ENCODE results near the gene RASA4B.
"Not testable (repeated sequence)": the region's sequence is repeated elsewhere in the genome, so short reads cannot be mapped to it uniquely, and the experiment has no call there.

RASA4B gene

DNA sequence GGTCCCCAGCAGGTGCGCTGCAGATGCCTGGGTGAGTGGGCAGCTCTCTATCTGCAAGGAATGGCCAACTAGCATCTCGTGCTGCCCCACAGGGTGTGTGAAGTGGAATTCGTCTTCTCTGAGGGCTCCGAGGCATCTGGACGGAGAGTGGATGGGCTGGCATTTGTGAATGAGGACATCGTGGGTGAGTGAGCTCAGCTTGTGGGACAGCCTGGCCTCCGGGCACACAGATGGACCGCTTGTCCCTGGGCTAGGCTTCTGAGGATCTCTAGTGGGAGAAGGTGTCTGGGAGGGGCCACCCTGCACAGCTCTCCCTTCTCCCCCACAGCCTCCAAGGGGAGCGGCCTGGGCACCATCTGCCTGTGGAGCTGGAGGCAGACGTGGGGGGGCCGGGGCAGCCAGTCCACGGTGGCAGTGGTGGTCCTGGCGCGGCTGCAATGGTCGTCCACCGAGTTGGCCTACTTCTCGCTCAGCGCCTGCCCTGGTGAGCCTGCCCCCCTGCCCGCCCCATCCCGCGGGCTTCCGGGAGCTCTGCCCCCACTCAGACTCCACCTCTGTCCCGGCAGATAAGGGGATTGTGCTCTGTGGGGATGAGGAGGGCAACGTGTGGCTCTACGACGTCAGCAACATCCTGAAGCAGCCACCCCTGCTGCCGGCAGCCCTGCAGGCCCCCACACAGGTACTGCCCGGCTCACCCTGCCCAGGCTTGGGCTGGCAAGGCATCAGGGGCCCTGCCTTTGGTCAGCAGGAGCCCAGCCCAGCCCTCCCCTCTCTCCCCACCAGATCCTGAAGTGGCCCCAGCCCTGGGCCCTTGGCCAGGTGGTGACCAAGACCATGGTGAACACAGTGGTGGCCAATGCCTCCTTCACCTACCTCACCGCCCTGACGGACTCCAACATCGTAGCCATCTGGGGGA, 45.2 kb downstream of the RASA4B start:
- no peak for DNase-seq

DNA sequence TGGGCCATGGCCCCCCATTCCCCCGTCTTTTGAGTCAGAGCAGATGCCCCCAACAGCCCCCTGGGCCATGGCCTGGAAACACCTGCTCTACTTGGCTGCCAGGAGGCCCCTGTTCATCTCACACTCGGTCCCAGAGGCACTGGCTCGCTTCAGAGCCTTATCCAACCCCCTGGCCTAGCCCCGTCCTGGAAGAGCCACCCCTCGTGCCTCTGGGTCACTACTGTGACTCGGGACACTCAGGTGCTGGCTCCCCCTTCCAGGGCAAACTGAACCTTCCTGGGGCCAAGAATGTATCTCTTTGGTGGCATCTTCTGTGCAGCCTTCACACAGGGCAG, 45.8 kb downstream of the RASA4B start:
- DNase-seq = no peak

DNA sequence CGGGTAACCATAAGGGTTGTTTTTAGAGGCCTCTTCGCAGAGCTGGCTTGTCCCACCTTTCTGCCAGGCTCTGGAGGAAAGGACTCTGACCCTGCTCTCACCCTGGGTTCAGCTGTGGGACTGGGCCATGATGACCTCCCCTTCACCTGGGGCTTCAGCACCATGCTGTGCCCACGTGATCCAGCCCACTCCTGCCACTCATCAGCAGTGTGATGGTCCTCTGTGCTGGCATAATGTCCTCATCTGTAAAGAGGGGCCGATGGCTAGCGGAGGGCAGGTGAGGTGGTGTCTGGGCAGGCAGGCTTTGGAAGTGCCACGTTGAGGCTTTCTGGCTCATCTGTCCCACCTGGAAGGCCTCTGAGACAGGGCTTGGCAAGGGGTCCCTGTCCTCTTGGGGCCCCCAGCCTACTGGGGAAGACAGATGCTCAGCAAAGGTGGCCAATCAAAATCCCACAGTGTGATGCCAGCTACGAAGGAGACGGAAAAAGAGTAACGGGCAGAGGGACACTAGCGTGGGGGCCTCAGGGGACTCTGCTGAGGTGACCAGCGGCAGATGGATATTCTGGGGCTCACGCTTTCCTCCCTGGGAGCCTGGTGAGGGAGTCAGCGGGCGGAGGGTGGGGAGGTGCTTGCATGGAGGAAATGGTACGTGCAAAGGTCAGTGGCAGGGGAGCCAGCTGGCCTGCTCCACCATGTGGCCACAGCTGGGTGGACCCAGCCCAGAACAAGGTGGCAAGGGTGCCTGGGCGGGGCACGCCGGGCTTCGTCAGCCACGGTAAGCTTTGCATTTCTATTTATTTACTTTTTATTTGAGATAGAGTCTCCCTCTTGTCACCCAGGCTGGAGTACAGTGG, 47.4 kb downstream of the RASA4B start:
- no peak for DNase-seq

DNA sequence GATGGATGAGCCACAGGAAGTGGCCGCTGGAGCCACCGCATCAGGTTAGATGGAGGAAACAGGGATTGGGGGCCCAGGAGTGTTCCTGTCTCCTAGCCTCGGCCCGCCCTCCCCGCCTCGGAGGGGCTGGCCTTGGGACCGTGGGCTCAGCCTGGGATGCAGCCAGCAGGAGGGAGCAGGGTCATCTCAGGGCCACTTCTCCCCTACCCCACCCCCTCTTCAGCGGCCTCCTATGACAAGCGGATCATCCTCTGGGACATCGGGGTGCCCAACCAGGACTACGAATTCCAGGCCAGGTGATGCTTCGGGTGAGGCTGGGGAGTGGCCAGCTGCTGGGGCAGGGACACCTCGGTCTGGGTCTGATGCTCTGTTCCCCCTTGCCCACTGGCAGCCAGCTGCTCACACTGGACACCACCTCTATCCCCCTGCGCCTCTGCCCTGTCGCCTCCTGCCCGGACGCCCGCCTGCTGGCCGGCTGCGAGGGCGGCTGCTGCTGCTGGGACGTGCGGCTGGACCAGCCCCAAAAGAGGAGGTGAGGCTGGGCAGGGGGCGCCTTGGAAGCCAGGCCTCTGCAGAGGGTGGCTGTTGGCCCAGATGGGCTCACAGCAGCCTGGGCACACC, 48.1 kb downstream of the RASA4B start:
- DNase-seq = no peak

DNA sequence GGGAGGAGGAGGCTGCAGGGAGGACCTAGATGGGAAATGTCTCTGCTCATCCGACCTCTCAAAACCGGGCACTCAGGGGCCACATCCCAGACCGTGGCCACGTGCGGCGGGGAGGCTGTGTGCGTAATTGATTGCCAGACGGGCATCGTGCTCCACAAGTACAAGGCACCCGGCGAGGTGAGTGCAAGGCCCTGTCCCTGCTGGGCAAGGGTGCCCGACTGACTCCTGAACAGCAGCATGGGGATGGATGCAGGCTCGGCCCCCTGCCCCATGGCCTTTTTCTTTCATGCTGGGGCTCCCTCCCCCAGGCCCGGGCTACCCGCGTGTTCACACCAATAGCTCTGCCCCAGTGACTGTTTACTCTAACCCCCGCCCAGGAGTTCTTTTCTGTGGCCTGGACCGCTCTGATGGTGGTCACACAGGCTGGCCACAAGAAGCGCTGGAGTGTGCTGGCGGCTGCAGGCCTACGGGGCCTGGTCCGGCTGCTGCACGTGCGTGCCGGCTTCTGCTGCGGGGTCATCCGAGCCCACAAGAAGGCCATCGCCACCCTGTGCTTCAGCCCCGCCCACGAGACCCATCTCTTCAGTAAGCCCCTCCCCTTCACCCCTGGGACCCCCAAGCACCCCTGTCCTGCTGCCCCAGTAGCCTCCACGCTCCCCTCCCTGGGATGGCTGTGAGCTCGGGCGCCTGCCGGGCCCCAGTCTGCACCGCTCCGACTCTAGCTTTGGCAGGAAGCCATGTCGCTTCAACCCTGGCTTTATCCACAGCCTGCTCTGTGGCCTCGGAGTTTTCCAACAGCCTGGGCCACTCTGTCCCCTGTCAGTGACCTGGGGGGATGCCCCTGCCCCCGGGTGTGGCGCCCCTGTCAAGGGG, 48.9 kb downstream of the RASA4B start:
- no peak for DNase-seq

DNA sequence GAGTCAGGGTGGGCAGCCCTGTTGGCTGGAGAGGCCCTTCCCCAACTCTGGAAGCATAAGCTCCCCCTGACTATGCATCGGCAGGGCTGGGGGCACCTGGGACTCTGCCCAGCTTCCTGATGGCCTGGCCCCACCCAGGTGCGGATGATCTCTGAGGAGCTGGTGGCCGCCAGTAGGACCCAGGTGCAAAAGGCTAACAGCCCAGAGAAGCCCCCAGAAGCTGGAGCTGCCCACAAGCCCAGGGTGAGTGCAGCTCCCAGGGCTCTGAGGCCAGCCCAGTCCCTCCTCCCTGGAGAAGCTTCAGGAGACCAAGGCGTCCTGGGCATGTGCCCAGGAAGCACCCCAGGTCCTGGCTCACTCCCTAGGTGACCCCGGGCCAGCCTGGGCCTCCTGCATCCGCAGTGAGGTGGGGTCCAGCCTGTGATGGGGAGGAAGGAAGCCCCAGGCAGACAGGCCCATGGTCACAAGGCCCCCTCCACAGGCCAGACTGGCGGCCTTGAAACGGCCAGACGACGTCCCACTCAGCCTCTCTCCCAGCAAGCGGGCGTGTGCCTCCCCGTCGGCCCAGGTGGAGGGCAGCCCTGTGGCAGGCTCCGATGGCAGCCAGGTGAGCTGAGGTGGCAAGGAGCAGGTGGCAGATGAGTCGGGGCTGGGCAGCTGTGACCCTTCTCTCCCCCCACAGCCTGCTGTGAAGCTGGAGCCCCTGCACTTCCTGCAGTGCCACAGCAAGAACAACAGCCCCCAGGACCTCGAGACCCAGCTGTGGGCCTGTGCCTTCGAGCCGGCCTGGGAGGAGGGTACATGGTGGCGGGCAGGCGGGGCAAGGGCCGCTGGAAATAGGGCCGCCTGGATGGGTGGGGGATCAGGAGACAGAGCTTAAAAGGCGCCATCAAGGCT, 49.7 kb downstream of the RASA4B start:
- no peak for DNase-seq

DNA sequence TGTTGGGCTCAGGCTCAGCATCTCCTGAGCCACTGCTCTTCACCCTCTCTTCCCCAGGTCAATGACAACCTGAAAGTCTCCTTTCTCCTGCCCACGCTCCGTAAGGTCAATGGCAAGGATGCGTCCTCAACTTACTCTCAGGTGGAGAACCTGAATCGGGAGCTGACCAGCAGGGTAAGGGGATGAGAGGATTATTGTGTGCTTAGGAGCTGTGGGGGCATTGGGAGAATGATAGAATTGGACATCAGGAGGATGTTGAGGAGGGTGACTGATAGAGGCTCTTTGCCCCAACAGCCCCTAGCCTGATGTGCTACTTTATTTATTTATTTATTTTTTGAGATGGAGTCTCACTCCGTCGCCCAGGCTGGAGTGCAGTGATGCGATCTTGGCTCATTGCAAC, 51.5 kb downstream of the RASA4B start:
- no peak for DNase-seq

DNA sequence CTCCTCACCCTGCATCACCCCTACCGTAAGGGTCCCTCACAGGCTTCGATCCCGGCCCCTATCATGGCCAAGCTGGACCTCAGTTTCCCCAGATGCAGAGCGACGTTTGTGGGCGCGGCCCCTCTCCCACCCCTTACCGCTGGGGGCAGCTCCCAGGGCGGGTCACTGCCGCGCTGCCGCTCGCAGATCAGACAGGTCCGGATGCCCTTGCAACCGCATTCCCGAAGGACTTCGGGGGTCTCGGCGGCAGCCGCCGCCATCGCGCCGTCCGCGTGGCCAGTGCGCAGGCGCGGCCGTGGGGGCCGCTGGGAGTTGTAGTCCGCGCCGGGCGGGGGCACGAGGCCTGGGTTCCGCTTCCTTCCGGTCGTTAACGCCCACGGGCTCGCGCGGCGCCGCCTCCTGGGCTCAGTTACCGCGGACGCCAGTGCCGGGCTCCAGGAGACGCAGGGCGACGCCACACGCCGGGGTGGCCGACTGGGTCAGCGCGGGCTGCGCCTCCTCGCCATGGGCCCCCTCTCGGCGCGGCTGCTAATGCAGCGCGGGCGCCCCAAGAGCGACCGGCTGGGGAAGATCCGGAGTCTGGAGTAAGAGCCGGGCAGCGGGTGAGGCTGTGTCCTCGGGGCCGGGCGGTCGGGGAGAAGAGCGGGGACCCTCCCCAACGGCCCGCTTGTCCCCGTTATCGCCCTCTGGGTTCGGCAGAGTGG, 52.8 kb downstream of the RASA4B start, which contains the start of the genes ALKBH4 and LRWD1:
TSS of gene ALKBH4 (minus strand) at position 287 of the 704 bp plus-strand sequence. CDS start at position 260, 27 bp downstream.
TSS of gene LRWD1 (plus strand) at position 408 of the 704 bp plus-strand sequence. CDS start at position 505, 97 bp downstream.
- peak; percentile 90 for DNase-seq

DNA sequence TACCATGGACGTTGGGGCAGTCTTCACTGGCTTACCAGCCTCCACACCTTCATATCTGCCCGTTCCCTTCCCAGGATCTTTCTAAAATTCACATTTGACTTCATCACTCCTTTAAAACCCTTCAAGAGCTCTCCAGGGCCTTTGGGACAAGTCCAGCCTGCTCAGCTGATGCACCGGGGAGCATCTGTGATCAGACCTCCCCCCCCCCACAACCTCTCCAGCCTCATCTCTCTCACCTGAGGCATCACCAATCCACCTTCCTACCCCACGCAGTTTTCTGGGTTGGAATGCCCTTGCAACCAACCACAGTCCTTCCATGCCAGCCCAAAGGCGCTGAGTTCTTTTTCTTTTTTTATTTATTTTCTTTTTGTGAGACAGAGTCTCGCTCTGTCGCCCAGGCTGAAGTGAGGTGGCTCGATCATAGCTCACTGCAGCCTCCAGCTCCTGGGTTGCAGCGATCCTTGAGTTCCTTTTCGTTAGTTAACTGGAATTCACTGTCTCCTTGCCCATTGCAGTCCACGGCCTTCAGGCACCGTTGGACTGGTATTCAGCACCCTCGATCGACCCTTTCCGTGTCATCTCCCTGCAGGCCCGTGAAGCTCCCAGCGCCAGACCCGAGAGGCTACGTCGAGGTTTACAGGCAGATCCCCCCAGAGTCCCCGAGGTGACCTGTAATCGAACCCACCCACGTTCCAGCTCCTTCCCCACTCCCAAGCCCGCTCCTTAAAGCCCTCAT, 53.6 kb downstream of the RASA4B start:
- no peak for DNase-seq

DNA sequence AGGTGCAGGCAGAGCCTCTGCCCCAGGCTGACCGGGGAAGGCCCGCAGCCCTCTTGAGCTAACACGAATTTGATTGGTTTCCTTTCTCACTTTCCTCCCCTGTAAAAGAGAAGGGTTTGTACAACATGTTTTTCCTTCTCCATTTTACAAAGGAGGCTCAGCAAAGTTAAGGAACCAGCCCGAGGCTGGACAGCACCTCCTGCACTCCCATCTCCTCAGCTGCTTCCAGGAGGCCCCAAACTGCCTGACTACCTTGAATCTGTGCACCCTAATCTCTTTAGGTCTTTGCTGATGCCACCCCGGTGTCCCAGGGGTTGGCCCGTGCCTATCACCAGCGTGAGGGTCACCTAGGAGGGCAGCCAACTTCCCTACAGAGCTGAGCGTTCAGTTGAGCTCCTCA, 57.1 kb downstream of the RASA4B start:
- no peak for DNase-seq

DNA sequence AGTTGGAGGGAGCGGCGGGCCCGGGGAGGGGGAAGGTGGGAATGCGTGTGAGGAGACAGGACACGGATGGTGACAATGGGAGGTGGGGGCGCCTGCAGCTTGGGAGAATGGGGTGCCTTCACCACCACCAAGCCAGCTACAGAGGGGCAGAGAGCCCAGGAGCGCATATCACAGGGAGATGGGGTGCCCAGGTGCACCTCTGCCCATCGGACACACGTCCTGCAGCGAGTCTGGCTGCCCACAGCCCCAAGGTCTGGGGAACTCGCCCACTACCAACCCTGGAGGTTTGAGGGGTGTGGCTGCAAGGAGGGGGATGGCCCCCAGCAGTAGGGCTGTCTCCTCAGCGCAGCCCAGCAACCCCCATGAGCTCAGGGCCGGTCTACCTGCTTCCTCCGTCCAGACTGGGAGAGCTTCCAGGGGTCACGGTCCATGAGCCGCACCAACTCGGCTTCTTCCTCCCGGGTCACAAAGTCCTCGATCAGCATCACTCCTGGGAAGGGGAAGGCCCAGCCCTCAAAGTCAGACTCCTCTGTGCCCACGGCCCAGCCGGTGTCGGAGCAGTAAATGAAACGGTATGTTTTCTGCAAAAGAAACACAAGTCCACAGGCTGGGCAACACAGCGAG, 58.2 kb downstream of the RASA4B start:
- no peak for DNase-seq

DNA sequence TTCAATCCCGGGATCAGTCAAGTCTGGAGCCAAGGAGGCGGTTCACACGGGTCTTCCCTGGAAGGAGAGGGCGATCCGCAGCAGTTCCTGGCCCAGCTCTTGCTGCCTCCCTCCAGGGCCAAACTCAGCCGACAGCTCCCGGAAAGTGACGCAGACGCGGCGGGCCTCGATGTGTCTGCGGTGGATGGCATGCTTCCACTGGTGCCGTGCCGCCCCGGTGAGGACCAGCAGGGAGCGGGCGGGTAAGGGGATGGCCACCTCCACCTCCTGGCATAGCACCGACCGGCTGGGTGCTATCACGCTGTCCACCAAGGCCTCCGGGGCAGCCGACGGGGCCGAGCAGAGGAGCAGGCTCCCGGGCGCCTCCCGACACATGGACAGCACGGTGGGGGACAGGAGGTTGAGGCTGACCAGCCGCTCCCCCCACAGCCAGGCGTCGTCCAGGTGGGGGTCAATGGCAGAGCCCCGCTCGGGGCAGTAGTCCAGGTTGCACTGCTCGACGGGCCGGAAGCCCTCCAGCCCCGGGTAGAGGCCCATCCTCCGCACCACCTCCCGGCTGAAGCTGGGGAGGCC, 60.1 kb downstream of the RASA4B start:
- no peak for DNase-seq

DNA sequence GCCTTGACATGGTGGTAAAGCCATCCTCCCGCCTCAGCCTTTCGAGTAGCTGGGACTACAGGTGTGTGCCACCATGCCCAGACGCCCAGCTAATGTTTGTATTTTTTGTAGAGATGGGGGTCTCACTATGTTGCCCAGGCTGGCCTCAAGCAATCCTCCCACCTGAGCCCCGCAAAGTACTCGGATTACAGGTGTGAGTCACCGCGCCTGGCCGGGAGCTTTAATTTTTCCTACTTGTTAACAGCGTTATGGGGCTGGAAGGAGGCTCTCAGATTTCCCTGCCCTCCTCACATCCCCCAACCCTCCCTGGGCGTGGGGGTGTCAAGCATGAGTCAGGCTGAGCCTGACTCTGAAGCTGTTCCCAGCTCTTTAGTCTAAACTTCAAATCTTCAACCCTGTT, 61.2 kb downstream of the RASA4B start:
- no peak for DNase-seq

DNA sequence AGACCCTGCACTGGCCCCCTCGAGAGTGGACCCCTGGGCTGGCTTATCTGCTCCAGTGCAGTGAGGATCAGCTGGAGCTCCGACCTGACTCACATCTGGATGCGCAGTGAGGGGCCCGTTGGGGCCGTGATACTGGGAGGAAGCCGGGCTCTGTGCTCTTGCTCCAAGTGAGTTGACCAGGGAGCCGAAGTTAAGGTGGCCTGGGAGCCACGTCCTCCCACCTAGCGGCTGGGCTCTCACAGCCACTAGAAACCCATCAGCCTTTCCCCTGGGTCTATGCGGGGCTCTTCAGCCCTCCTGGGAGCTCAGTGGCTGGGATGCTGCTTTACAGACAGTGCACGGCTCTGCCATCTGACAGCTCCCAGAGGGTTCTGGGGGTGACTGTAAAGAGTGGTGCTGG, 62.0 kb downstream of the RASA4B start:
- no peak for DNase-seq

DNA sequence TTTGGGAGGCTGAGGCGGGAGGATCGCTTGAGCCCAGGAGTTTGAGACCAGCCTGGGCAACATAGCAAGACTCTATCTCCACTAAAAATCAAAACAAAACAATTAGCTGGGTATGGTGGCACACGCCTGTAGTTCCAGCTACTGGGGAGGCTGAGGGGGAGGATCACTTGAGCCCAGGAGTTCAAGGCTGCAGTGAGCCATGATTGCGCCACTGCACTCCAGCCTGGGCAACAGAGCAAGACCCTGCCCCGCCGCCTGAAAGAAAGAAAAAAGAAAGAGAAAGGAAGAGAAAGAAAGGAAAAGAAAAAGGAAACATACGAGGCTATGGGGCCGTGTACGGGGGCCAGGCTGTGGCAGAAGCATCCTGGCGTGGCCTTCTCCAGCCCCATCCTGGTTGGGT, 62.6 kb downstream of the RASA4B start:
- not testable (repeated sequence) for DNase-seq

DNA sequence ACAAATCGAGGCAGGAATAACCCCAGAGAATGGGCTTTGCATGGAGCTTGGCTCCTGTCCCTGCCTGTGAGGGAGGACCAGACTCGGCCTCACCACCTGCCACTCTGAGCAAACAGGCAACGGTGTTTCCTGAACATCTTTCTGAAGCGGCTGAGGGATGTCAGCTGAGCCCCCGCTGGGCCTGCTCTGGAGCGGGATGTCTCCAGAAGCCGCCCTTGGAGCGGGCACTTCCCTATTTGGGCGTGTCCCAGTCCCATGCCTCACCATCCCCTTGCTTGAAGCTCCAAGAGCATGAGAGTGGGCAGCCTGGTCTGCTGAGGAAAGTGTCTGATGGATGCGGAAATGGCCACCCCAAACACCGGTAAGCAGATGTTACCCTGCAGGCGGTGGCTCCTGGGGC, 63.1 kb downstream of the RASA4B start:
- DNase-seq = no peak

DNA sequence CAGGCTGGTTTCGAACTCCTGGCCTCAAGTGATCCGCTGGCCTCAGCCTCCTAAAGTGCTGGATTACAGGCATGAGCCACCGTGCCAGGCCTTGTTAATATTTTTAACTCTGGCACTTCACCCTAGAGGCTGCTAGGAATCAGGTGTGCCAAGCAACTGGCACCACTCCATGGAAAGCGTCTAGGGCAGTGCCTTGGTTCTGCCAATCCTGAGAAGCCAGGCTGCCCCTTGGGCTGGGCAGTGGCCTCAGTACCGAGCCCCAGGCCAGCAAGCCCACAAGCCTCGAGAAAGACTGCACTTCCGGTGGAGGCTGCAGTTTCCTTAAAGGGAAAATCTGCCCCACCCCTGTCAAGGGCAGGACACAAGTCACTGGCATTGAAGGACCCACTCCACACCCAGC, 64.3 kb downstream of the RASA4B start:
- DNase-seq = no peak

DNA sequence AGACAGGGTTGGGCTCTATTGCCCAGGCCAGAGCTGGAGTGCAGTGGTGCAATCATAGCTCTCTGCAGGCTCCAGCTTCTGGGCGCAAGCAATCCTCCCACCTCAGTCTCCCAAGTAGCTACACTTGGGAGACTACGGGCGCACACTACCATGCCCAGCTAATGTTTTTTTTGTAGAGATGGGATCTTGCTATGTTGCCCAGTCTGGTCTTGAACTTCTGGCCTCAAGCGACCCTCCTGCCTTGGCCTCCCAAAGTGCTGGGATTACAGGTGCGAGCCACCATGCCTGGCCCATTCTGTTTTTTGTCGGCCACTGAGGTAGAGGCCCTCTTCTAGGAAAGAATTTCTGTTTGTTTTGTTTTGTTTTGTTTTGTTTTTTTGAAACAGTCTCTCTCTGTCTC, 65.1 kb downstream of the RASA4B start:
- DNase-seq = no peak
